ENCODE results near the gene GRK2.
A peak's percentile ranks its signal among the peaks of the same experiment; 100 is the strongest.

Gene GRK2

DNA sequence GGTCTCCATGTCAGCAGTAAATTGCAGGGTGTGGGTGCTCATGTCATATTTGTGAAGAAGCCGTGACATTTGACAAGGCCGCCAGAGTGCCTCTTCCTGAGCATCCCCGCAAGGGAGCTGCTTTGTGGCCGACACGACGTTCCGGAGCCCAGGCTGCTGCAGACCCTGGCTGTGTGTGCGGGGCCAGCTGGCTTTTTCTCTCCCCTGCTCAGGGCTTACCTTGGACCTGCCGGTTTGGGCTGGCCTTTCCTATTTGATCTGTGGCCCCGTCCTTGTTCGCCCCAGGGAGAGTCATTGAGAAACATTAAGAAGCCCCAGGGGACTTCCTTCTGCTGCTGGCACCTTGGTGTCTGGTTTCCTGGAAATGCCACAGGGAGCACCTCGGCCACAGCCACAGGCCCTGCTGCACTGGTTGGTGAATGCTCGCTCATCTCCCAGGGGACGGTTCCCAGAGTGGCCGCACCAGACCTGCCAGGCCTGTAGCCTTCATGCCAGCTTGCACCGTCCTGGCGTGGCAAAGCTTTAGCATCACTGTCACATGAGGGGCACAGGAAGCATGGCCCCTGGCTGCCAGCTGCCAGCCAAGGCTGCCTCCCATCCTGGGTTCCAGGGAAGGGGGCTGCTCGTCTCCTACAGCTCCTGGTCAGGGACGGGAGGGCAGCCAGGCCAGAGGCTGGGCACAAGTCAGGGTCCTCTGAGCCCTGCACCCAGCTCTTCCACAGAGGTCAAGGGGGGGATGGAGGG is 5.4 kb downstream of the GRK2 start:
- peak; percentile 75 for DNase-seq

DNA sequence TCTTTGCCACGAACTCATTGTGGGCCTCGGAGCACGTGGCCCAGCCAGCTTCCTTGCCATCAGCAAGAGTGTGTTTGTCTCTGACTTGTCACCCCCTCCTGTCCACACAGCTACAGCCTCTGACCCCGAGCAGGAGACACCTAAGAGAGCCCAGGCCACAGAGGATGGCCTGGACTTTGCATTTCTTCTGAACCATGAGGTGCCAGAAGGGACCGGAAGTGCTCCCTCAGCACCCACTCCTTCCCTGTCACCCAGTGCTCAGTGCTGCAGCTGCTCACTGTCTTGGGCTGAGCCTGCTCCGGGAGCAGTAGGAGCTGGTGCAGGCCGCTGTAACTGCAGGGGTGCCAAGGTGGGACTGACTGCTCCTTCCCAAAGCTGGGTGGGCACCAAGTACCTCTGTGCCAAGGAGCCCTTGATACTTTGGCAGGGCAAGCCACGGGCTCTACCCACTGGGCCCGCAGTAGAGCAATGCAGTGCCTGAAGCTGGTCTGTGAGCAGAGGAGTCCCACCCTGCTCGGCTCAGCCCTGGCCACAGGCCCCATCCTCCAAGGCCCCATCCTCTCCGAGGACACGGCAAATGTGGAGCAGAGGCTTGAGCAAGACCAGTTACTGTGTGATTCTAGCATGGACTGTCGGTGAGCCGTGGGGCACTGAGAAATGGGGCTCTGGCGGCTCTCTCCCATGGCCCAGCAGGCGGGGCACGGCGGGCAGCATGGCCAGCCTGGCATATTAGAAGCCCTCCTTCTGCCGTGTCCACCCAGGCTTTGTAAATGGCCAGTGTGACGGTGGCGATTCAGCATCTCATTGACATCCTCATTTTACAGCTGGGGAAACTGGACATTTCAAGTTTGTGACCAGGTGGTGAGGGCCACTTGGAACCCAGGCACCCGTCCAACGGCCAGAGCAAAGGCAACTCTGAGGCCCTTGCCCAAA is 6.3 kb downstream of the GRK2 start:
- peak; percentile 71 for DNase-seq

DNA sequence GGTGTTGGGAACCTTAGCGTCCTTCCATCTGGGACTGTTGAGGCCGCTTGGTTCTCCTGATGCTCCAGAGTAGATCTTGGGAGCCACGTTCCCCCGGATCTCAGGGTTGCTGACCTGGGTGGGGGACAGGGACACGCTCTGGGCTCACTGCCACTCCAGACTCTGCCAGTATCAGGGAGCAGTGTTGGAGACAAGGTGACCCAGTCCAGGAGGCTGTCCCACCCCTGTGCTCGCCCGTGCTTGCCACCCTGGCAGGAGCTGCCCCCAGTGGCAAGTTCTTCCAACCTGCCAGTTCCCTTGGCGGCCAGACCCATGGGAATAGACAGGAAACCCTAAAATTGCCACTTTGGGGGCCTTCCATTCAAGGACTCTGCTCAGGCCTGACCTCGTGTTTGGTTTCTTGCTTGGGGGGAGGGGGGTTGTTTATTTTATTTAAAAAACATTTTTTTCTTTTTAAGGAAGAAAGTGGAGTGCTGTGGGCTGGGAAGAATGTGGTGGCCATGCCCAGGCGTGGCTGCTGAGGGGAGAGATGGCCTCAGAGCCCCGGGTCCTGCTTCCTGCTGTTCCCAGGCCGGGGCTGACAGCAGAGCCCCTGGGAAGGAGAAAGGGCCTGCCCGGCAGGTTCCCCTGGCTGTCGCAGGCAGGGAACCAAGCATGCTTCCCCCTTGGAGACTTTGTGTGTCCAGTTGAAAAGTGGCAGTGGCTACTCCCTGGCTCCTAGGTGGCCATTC is 7.2 kb downstream of the GRK2 start:
- DNase-seq = no peak

DNA sequence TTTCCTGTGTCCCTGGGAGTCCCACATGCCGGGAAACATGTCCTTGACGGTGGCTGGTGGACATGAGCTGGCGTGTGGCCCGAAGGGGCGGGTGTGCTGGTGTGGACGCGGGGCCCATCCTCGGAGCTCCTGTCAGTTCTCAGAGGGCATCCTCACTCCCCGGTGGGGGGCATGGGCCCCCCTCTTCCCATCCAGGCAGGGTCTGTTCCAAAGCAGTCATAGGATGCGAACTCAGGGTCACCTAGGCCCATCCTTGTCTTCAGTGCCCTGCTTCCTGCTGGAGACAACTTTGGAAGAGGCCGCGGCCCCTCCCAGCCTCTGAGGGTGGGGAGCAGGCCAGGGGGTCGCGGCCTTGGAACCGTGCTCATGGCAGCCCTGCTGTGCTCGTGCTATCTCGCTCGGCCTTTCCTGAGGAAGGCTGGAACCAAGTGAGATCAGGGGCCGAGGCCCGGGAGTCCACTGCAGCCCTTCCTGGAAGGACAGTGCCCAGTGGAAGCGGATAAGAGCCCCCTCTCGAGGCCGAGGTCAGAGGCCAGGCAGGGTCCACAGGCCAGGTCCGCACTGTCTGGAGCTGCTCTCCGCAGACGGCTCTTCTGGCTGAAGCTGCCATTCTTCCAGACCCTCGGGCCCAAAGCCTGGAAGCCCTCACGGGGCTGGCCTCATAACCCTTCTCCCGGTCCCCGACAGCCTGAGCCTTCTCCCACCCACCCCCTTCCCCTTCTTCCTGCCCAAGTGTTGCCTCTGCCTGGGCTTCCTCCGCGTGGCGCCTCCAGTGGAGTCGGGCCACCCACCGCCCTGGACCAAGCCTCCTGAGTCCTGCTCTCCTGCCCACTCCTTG is 8.7 kb downstream of the GRK2 start:
- no peak for DNase-seq

DNA sequence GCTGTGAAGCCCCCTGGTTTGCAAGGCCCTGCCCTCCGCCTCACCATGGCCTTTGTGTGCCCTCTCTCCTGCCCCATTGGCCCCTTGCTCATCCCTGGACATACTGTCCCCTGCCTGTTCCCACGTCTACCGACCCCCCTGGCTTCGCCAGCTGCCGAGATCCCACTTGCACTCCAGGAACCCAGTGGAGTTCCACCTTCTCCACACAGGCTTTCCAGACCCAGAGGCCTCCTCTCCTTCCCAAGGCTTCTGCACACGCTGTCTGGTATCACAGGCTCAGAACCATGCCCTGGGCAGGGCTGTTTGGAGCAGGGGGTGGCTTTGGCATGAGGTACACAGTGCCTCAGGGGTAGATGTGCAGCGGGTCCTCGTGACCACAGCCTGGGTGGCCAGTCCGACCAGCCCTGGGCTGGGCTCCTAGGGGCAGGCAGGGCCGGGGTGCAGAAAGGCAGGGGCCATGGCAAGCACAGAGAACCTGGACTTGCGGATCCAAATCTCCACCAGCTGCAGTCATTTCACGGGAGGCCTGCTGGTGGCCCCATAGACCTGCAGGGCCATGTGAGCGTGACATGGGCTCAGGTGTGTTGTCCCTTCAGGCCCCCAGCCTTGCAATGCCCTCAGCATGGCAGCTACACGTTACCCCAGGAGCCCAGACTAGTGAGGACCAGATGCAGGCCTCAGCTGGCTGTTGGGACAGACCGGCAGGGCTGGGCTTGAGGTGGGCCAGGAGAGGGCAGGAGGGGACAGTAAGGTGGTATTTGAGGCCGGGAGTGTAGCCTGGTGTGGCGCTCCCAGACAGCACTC is 9.5 kb downstream of the GRK2 start:
- DNase-seq = no peak

DNA sequence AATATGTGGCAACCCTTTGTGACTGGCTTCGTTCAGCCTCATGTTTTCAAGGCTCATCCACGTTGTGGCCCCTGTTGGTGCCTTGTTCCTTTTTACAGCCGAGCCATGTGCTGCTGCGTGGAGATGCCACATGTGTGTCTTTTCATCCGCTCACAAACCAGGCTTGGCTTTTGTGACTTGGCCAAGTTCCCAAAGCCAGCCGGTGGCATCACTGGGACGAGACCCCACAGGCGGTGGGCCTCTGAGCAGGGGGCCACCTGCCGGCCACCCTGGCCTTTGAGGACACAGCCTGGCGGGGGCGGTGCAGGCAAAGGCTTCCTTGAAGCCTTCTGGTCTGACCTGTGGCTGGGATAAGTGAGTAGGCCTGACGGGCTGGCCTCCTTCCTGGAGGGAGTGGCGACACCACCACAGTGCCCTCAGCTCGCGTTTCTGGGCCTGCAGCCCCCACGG is 10.5 kb downstream of the GRK2 start:
- DNase-seq = peak; percentile 73

DNA sequence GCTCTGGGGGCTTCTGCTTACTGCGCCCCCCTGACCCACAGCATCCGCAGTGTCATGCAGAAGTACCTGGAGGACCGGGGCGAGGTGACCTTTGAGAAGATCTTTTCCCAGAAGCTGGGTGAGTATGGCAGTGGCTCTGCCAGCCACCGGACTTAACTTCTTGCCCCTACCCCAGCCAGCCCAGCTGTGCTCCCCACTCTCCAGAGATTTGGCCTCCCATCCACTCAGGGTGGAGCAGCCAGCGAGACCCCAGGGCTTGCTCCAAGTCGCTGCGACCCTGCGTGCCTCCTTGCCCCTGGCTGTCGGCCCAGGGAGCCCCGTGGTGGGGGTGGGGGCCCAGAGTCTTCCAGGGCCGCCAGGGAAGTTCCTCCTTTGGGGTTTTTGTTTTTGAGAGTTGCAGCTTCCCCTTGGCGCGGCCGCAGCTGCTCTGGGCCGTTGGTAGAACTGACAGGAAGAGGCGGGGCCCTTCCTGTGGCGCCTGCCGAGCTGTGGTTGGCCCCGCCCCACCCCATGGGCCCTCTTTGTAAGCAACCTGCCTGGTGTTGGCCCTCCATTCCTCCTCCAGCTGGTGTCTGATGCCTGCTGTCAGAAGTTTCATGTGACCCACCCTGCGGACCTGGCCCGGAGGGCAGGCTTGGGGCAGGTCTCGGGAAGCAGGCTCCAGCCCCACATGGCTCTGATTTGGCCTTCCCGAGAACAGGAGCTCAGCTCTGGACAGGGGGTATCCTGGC is 11.1 kb downstream of the GRK2 start:
- DNase-seq = peak; percentile 94

DNA sequence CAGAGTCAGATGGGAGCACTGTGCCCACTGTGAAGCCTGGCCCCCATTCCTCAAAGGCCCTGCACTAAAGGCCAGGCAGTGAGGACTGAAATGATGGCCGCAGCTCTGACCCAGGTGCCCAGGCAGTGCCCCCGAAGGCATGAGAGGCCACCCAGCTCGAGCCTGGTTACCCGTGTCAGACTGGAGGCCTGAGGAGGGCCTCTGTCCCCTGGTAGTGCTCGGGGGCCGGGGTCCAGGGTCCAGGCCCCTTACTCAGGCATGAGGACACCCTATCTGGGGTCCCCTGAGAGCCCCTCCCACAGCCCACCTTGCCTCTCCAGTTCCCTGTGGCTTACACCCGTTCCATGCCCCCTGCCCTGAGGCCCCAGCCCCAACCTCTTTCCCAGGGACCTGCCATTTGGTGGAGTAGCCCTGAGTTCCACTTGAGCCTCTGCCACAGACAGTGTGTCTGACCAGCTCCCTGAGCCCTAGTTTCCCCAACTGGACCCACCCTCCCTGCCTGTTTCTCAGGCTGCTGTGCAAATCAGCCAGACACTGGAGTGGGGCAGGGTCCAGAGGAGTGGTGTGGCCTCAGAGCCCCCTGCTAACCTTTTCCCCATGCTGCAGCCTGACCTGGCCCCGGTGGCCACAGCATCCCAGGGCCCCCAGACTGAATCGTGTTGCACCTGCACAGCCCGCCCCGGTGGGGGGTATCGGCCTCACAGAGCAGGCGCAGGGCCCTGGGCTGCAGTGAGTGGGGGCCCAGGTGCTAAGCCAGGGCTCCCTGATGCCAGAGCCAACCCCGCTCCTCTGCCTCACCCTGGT is 12.1 kb downstream of the GRK2 start:
- no peak for DNase-seq

DNA sequence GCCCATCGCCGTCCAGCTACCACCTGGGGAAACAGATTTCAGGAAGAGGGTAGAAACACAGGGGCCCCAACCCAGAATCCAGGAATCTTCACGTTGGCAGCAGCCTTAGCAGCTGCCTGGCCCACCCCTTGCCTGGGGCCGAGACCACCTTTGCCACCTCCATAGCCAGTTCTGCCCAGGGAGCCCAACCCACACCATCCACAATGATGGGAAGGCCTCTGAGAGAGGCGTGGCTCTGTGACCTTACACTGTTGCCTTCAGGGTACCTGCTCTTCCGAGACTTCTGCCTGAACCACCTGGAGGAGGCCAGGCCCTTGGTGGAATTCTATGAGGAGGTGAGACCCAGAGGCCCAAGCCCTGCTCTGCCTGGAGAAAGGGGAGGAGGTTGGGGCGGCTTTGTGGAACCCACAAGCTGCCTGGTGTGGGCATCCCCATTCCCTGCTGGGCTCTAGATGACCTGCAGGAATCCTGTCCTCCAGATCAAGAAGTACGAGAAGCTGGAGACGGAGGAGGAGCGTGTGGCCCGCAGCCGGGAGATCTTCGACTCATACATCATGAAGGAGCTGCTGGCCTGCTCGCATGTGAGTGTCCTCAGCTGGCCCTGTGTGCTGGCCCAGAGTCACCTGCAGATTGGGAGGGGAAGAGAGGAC is 12.8 kb downstream of the GRK2 start:
- no peak for DNase-seq

DNA sequence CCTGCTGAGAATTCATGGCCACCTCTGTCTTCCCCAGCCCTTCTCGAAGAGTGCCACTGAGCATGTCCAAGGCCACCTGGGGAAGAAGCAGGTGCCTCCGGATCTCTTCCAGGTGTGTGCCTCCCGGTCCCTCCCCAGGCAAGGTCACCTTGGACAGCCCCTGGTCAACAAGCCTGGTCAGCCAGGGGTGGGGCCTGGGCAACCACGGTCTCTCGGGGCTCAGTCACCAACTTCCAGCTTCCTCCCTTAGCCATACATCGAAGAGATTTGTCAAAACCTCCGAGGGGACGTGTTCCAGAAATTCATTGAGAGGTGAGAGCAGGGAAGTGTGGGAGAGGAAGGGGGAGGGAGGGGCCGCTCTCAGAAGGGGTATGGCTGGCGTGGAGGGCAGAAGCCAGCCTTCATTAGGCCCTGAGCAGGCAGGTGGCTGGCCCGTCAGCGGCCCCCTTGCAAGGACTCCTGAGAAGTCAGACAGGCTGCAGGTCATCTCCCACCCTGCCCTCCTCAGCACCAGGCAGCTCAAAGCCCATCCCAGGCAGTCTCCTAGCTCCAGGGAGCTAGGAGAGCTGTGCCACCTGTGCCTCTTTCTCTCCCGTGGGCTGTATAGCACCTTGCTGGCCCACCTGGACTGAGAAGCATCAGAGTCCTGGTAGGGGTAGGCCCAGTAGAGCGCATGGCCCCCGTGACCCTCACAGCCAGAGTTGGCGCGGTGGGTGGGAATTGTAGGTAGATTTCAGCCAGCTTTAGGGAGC is 13.5 kb downstream of the GRK2 start:
- no peak for DNase-seq

DNA sequence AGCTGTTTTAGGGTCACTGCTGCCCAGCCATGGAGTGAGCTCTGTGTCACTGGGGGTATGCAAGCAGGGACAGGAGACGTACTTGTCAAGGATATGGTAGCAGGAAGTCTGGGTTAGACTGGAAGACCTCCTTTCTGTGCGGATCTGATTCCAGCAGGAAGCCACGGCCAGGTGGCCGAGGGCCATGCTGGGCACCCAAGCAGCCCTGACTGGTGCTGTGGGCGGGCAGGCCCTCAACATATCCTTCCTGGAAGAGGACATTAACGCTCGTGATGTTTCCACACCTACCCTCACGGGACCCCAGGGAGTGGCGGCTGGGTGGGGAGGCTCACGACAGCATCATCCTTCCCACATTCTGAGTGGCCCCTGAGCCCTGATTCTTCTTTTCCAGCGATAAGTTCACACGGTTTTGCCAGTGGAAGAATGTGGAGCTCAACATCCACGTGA is 14.1 kb downstream of the GRK2 start:
- DNase-seq = no peak

DNA sequence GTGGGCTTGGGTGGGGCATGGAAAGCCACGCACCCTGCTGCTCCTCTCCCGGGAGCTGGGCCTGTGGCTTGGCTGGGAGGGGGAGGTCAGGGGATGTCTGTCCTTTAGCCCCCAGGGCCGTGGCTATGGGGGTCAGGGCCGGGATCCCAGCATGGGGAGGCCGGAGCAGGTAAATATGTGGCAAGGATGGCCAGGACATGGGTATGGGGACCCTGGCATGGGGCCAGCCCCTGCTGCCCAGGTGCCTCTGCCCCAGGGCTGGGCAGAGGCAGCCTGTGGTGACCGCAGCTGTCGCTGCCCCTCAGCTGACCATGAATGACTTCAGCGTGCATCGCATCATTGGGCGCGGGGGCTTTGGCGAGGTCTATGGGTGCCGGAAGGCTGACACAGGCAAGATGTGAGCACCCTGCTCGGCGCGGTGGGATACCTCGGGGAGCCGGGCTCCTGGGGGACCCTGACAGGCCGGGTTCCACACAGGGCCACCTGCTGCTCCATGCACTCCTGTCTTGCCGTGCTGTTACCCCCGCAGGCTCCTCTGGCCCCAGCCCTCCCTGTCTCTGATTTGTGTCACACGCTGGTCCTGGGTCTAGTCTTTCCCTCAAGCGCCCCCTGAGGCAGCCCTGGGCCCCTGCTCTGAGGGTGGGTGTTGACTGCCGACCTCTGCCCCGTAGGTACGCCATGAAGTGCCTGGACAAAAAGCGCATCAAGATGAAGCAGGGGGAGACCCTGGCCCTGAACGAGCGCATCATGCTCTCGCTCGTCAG is 14.7 kb downstream of the GRK2 start:
- no peak for DNase-seq

DNA sequence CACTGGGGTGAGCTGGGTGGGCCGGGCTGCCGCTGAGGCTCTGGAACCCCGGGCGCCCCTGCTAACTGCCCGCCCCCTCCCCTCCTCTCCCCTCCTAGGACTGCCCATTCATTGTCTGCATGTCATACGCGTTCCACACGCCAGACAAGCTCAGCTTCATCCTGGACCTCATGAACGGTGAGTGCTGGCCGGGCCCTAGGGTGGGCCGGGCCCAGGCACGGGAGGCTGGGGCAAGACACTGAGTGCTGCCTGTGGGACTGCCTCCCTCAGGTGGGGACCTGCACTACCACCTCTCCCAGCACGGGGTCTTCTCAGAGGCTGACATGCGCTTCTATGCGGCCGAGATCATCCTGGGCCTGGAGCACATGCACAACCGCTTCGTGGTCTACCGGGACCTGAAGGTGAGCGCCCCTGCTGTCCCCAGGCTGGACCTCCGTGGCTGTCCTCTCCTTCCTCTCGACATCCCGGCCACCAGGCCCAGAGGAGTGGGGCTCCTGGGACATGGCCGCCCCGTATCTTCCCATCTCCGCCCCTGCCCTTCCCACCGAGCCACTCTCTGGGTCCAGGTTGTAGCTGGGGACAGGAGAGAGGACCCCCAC is 15.4 kb downstream of the GRK2 start:
- DNase-seq = no peak

DNA sequence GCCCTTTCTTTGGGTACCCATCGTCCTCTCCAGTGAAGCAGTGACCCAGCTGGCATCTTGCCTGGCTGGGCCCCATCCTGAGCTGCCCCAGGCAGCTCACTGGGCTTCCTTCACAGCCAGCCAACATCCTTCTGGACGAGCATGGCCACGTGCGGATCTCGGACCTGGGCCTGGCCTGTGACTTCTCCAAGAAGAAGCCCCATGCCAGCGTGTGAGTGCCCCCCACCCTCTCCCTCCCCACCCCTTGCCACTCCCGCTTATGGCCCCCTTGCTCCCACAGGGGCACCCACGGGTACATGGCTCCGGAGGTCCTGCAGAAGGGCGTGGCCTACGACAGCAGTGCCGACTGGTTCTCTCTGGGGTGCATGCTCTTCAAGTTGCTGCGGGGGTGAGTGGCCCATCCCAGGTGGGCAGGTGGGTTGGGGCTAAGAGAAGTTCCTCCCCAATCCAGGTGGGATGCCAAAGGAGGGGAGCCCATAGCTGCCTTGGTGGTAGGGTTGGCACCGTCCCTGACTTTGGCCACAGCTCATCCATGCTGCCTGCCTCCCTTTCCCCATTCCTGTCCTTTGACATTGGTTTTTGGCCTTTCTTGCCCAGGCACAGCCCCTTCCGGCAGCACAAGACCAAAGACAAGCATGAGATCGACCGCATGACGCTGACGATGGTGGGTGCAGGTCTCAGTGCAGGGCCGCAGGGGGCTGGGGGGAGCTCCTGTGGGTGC is 16.0 kb downstream of the GRK2 start:
- no peak for DNase-seq

DNA sequence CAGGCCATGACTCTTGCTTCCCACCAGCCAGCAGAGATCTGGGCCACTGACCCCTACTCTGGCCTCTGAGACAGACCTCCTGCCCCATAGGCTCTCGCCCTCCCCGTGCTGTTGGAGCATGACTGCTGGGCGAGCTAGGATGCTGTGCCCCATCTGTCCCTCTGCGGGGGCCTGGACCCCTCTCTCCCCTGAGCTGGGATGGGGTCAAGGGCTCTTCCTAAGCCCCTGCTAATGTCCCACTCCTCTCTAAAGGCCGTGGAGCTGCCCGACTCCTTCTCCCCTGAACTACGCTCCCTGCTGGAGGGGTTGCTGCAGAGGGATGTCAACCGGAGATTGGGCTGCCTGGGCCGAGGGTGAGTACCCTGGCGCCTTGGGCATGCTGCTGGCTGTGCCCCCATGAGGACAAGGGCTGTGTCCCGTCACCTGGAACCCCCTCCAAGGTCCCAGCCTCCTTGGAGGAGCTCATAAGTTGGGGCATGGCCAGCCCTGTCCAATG is 16.7 kb downstream of the GRK2 start:
- no peak for DNase-seq

DNA sequence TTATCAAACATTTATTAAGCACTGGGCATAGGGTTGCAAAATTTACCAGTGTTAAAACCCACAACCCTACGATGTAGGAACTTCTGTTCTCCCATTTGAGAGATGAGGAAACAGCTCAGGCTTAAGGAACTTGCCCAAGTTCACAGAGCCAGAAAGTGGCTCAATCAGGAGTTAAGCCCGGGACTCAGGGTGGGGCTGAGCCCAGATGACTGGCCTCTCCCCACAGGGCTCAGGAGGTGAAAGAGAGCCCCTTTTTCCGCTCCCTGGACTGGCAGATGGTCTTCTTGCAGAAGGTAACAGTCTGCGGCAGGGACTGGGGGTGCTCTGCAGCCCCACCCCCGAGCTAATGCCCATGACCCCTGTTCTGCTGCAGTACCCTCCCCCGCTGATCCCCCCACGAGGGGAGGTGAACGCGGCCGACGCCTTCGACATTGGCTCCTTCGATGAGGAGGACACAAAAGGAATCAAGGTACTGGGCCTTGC is 17.2 kb downstream of the GRK2 start:
- DNase-seq = no peak
